GM23338 (cell line): ENCODE measurements around the gene USP8. TPM values are rescaled to one million over a fixed set of nuclear protein-coding genes. Genes with fewer than 3 reads are reported as not detected.

Source experiments
- ATAC-seq: fragments of 200-7000 bp; cut with Tn5 transposase; 3 replicates; pipeline ENCODE4 v1.9.1; 2020
- DNase-seq: peaks from one replicate; pipeline ENCODE4 v3.0.0-alpha.2; 2015; ENCODE audit warnings: low spot score
- H2AFZ ChIP-seq: fragments of 200-600 bp; sonication (generic); 2 replicates; pipeline ENCODE4 v1.8.0; 2016; ENCODE audit warnings: antibody characterized with exemption, mild to moderate bottlenecking, moderate library complexity
- H3F3A ChIP-seq: fragments of 200-600 bp; sonication (generic); replicated peaks from 2 replicates; pipeline ENCODE4 v1.8.0; 2017; ENCODE audit warnings: antibody characterized with exemption, mixed run types, low read depth
- H3K27ac ChIP-seq: fragments of 200-600 bp; sonication (generic); 2 replicates; pipeline ENCODE4 v1.6.1; 2016; ENCODE audit warnings: low read depth
- H3K27me3 ChIP-seq: fragments of 200-600 bp; sonication (generic); 2 replicates; pipeline ENCODE4 v1.8.0; 2016; ENCODE audit warnings: mild to moderate bottlenecking, mixed run types, moderate library complexity; ENCODE audit not compliant: insufficient read depth
- H3K36me3 ChIP-seq: fragments of 200-600 bp; sonication (generic); 2 replicates; pipeline ENCODE4 v1.8.0; 2016; ENCODE audit warnings: mild to moderate bottlenecking; ENCODE audit not compliant: insufficient read depth
- H3K4me1 ChIP-seq: fragments of 200-600 bp; sonication (generic); 2 replicates; pipeline ENCODE4 v1.8.0; 2016; ENCODE audit warnings: mild to moderate bottlenecking, moderate library complexity; ENCODE audit not compliant: insufficient read depth
- H3K4me2 ChIP-seq: fragments of 200-600 bp; sonication (generic); 2 replicates; pipeline ENCODE4 v1.7.1; 2017; ENCODE audit warnings: mixed run types
- H3K4me3 ChIP-seq: fragments of 200-600 bp; sonication (generic); 2 replicates; pipeline ENCODE4 v1.6.1; 2016; ENCODE audit warnings: mixed run types
- H3K79me2 ChIP-seq: fragments of 200-600 bp; sonication (generic); replicated peaks from 2 replicates; pipeline ENCODE4 v1.8.0; 2017; ENCODE audit warnings: mild to moderate bottlenecking; ENCODE audit not compliant: insufficient read depth
- H3K9me2 ChIP-seq: fragments of 200-600 bp; sonication (generic); 2 replicates; pipeline ENCODE4 v1.8.0; 2017; ENCODE audit not compliant: insufficient read depth
- H4K20me1 ChIP-seq: fragments of 200-600 bp; sonication (generic); replicated peaks from 2 replicates; pipeline ENCODE4 v1.8.0; 2017; ENCODE audit warnings: mild to moderate bottlenecking; ENCODE audit not compliant: insufficient read depth
- H3K27ac Mint-ChIP-seq: 2 replicates; pipeline ENCODE4 v1.8.0; 2020; ENCODE audit warnings: inconsistent platforms, mild to moderate bottlenecking, moderate library complexity, mixed read lengths
- H3K27me3 Mint-ChIP-seq: 3 replicates; pipeline ENCODE4 v1.8.0; 2022; ENCODE audit warnings: low read depth, mild to moderate bottlenecking, moderate library complexity, mixed read lengths, inconsistent platforms; ENCODE audit not compliant: insufficient read depth, poor library complexity
- H3K36me3 Mint-ChIP-seq: 3 replicates; pipeline ENCODE4 v1.8.0; 2021; ENCODE audit warnings: low read depth, mild to moderate bottlenecking, inconsistent platforms, moderate library complexity, mixed read lengths
- H3K4me1 Mint-ChIP-seq: 3 replicates; pipeline ENCODE4 v1.8.0; 2020; ENCODE audit warnings: mild to moderate bottlenecking, inconsistent platforms, mixed read lengths
- H3K4me3 Mint-ChIP-seq: 3 replicates; pipeline ENCODE4 v1.8.0; 2021; ENCODE audit warnings: moderate library complexity, mild to moderate bottlenecking, inconsistent platforms, mixed read lengths
- H3K9me3 Mint-ChIP-seq: 3 replicates; pipeline ENCODE4 v1.8.0; 2020; ENCODE audit warnings: moderate library complexity, mild to moderate bottlenecking, inconsistent platforms, mixed read lengths
- CREB1 ChIP-seq: fragments of 250-450 bp; sonication (Bioruptor Pico); IDR thresholded peaks from 2 replicates; pipeline ENCODE4 v1.5.0; 2020; ENCODE audit warnings: low read depth, mild to moderate bottlenecking, moderate library complexity
- EZH2phosphoT487 ChIP-seq: fragments of 200-600 bp; sonication (generic); IDR thresholded peaks from one replicate; pipeline ENCODE4 v1.8.1; 2018; ENCODE audit warnings: antibody characterized with exemption; ENCODE audit not compliant: unreplicated experiment
- JUNB ChIP-seq: IDR thresholded peaks from one replicate; pipeline ENCODE4 v1.6.1; 2016; ENCODE audit warnings: antibody characterized with exemption; ENCODE audit not compliant: unreplicated experiment
- NANOG ChIP-seq: IDR thresholded peaks from 2 replicates; pipeline ENCODE4 v1.6.1; 2016; ENCODE audit warnings: antibody characterized with exemption, borderline replicate concordance
- ZNF331 ChIP-seq: fragments of 250-450 bp; sonication (Bioruptor Pico); IDR thresholded peaks from 2 replicates; pipeline ENCODE4 v1.5.0; 2020; ENCODE audit warnings: low read depth, mild to moderate bottlenecking, moderate library complexity
- polyA plus RNA-seq: library from polyadenylated mRNA; unstranded; fragments of >200 nt; fragmentation: Nextera tagmentation; extraction: Ambion mirVana; gene quantifications from 2 replicates; pipeline ENCODE4 v1.2.1, GENCODE V29; 2016
- total RNA-seq: library from RNA; depleted of rRNA; stranded (reverse); fragments of >200 nt; shearing (Covaris generic); gene quantifications from 2 replicates; pipeline ENCODE4 v1.2.3, GENCODE V29; 2014
- TF ChIP-seq, protein P1 (sequence below): IDR thresholded peaks from 2 replicates; pipeline ENCODE4 v1.6.1; 2016; ENCODE audit warnings: antibody characterized with exemption
- TF ChIP-seq, protein P2 (sequence below), 2 experiments: fragments of 200-600 bp in 1 of 2; sonication (generic) in 1 of 2; conservative IDR thresholded peaks; 2 replicates each; pipeline versions ENCODE4 v1.5.1 to v1.6.1; 2016 to 2017; ENCODE audit warnings: antibody characterized with exemption in 2 of 2, low read depth in 2 of 2, mild to moderate bottlenecking in 2 of 2, moderate library complexity in 1 of 2

Gene USP8
- total and polyA plus RNA-seq, 2 experiments from 2014 or later: 64.8 to 68.6 TPM

DNA sequence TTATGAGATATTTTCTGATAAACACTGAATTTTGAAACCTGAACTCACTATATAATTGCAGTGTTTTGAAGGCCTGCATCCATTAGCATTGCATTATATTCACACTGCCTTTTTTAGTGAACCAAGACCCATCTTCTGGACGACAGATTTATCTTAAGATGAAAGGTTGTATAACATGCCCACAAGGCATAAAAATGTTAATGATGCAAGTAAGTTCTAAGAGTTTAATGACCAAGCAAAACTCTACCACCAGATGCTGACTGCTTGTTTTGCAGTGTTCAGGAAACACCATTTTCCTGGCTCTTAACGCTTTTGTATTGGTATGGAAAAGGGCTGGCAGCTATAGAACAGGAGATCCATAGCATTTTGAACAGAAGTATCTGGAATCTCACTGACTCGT, 76.1 kb downstream of the USP8 start:
- DNase-seq: no peak
- no peak for ATAC-seq
- H3K4me3 ChIP-seq: no peak overlapping the region
- no peak for TF ChIP-seq JUNB
- TF ChIP-seq EZH2phosphoT487: no peak
- TF ChIP-seq, protein P1, sequence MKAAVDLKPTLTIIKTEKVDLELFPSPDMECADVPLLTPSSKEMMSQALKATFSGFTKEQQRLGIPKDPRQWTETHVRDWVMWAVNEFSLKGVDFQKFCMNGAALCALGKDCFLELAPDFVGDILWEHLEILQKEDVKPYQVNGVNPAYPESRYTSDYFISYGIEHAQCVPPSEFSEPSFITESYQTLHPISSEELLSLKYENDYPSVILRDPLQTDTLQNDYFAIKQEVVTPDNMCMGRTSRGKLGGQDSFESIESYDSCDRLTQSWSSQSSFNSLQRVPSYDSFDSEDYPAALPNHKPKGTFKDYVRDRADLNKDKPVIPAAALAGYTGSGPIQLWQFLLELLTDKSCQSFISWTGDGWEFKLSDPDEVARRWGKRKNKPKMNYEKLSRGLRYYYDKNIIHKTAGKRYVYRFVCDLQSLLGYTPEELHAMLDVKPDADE: no peak
- no peak for TF ChIP-seq NANOG
- no peaks in the 10 kb centered on the region for H3K4me1 ChIP-seq
- Mint-ChIP-seq H3K9me3 (no peaks in the 10 kb centered on the region), H3K4me1 (peaks cover 2% of the 10 kb centered on the region; the same call in 2 of the 3 replicates), H3K36me3 (peaks cover 43% of the 10 kb centered on the region), H3K27ac (no peak overlapping the region), H3K27me3 (peaks cover 2% of the 10 kb centered on the region), H3K4me3 (no peak overlapping the region)
- H3K27ac ChIP-seq: no peak overlapping the region
- no peaks in the 10 kb centered on the region for H3F3A ChIP-seq
- H3K27me3 ChIP-seq: no peaks in the 10 kb centered on the region
- H4K20me1 ChIP-seq: no peaks in the 10 kb centered on the region
- no peaks in the 10 kb centered on the region for H3K9me2 ChIP-seq
- no peak overlapping the region for H2AFZ ChIP-seq
- peaks cover 34% of the 10 kb centered on the region for H3K36me3 ChIP-seq
- no peak overlapping the region for H3K4me2 ChIP-seq
- no peaks in the 10 kb centered on the region for H3K79me2 ChIP-seq

DNA sequence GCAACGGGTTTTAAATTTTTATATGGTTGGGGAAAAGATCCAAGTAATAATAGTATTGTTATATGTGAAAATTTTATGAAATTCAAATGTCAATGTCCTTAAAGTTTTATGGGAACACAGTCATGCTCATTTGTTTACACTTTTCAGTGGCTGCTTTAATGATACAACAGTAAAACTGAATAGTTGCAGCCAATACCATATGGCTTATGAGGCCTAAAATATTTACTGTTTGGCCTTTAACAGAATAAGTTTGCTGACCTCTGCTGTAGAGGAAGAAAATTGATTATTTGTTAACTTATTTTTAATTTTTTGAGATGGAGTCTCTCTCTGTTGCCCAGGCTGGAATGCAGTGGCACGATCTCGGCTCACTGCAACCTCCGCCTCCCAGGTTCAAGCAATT, 77.6 kb downstream of the USP8 start:
- DNase-seq (no peak), ATAC-seq (no peak)
- Histone ChIP-seq H3K27me3 (no peaks in the 10 kb centered on the region), H3F3A (0 out of 2 replicates have a peak, but pooled peaks cover 3% of the 10 kb centered on the region), H3K4me3 (no peak overlapping the region), H3K27ac (no peak overlapping the region), H3K4me1 (peaks cover 11% of the 10 kb centered on the region; the same call in 1 of the 2 replicates), H3K4me2 (no peak overlapping the region), H3K79me2 (no peaks in the 10 kb centered on the region), H3K9me2 (no peaks in the 10 kb centered on the region), H2AFZ (no peak overlapping the region), H3K36me3 (peaks cover 24% of the 10 kb centered on the region), H4K20me1 (no peaks in the 10 kb centered on the region)
- Mint-ChIP-seq H3K27me3 (peaks cover 2% of the 10 kb centered on the region), H3K36me3 (peaks cover 31% of the 10 kb centered on the region; the same call in 2 of the 3 replicates), H3K27ac (no peak overlapping the region), H3K9me3 (no peaks in the 10 kb centered on the region), H3K4me3 (no peak overlapping the region), H3K4me1 (peaks cover 12% of the 10 kb centered on the region)
- TF ChIP-seq JUNB (no peak), CREB1 (CRISPR knock-in tag) (no peak), EZH2phosphoT487 (no peak), ZNF331 (no peak)
- TF ChIP-seq, protein P2, sequence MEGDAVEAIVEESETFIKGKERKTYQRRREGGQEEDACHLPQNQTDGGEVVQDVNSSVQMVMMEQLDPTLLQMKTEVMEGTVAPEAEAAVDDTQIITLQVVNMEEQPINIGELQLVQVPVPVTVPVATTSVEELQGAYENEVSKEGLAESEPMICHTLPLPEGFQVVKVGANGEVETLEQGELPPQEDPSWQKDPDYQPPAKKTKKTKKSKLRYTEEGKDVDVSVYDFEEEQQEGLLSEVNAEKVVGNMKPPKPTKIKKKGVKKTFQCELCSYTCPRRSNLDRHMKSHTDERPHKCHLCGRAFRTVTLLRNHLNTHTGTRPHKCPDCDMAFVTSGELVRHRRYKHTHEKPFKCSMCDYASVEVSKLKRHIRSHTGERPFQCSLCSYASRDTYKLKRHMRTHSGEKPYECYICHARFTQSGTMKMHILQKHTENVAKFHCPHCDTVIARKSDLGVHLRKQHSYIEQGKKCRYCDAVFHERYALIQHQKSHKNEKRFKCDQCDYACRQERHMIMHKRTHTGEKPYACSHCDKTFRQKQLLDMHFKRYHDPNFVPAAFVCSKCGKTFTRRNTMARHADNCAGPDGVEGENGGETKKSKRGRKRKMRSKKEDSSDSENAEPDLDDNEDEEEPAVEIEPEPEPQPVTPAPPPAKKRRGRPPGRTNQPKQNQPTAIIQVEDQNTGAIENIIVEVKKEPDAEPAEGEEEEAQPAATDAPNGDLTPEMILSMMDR (conservative IDR thresholded peaks at IDR 0.05; ENCODE audit: low read depth in 2 of 2): no peak

DNA sequence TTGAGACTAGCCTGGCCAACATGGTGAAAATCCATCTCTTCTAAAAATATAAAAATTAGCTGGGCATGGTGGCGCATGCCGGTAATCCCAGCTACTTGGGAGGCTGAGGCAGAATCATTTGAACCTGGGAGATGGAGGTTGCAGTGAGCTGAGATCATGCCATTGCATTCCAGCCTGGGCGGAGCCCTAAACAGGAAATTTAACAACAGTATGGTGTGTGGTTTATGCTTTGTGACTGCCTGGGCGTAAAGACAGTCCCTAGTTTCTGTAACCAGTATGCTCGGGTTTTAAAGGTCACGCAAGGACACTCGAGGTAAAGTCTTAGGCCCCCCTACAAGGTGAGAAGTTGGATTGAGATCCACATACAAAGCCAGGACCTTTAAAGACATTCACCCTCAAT, 78.9 kb downstream of the USP8 start:
- no peak for DNase-seq
- H3K27me3 ChIP-seq: no peaks in the 10 kb centered on the region
- no peaks in the 10 kb centered on the region for H3K79me2 ChIP-seq
- H3K4me3 ChIP-seq: no peak overlapping the region
- H3K4me1 Mint-ChIP-seq: peaks cover 12% of the 10 kb centered on the region
- H3K36me3 ChIP-seq: peaks cover 20% of the 10 kb centered on the region
- H3K27ac Mint-ChIP-seq: no peak overlapping the region
- peaks cover 26% of the 10 kb centered on the region; the same call in 2 of the 3 replicates for H3K36me3 Mint-ChIP-seq
- no peak overlapping the region for H3K4me3 Mint-ChIP-seq
- no peak for ATAC-seq
- no peak overlapping the region for H3K4me2 ChIP-seq
- 0 out of 2 replicates have a peak, but pooled peaks cover 3% of the 10 kb centered on the region for H3F3A ChIP-seq
- H3K27me3 Mint-ChIP-seq: peaks cover 2% of the 10 kb centered on the region
- no peak overlapping the region for H3K27ac ChIP-seq
- H3K9me3 Mint-ChIP-seq: no peaks in the 10 kb centered on the region
- no peak overlapping the region for H2AFZ ChIP-seq
- H4K20me1 ChIP-seq: no peaks in the 10 kb centered on the region
- H3K9me2 ChIP-seq: no peaks in the 10 kb centered on the region
- peaks cover 11% of the 10 kb centered on the region; the same call in 1 of the 2 replicates for H3K4me1 ChIP-seq
- TF ChIP-seq EZH2phosphoT487: no peak
- TF ChIP-seq, protein P1: no peak
